ENCODE data around the gene NRCAM. TPM values are rescaled to one million over a fixed set of nuclear protein-coding genes. Genes with fewer than 3 reads are reported as not detected.

Gene NRCAM
- total RNA-seq, 4 donors from 2014 or later: 1.1 to 6.1 (median 4.0) TPM

GRCh38 chr7:108118959-108119358 lies 337.3 kb downstream of the NRCAM start:
- 78 to 81% methylated on average over 2 of the region's 2 CpGs for WGBS, 2 donors
- TF ChIP-seq POLR2A (IDR thresholded peaks at IDR 0.05): no peak
- TF ChIP-seq CTCF (IDR thresholded peaks at IDR 0.05): no peak
- DNase-seq (ENCODE audit: low spot score in 2 of 2): no peak
- H3K4me3 ChIP-seq (ENCODE audit: low read depth, poor library complexity, severe bottlenecking): no peak overlapping the region
- intact Hi-C loops (cut with DNase I; ENCODE audit: low total_unique reads): no loop called here

- WGBS, 2 donors: 73 to 75% methylated on average over 6 of the region's 6 CpGs
- TF ChIP-seq POLR2A (IDR thresholded peaks at IDR 0.05): no peak
- no peak for TF ChIP-seq CTCF (IDR thresholded peaks at IDR 0.05)
- DNase-seq (ENCODE audit: low spot score in 2 of 2): no peak
- intact Hi-C loops (cut with DNase I; ENCODE audit: low total_unique reads): no loop called here
- no peak overlapping the region for H3K4me3 ChIP-seq (ENCODE audit: low read depth, poor library complexity, severe bottlenecking)
Observed at GRCh38 chr7:108114117-108114841, 342.0 kb downstream of the NRCAM start.

- H3K4me3 ChIP-seq (ENCODE audit: low read depth, poor library complexity, severe bottlenecking): no peak overlapping the region
- DNase-seq (ENCODE audit: low spot score in 2 of 2): no peak
- TF ChIP-seq POLR2A (IDR thresholded peaks at IDR 0.05) (no peak), CTCF (IDR thresholded peaks at IDR 0.05) (no peak)
- 81 to 86% methylated on average over 2 of the region's 2 CpGs for WGBS, 2 donors
- intact Hi-C loops (cut with DNase I; ENCODE audit: low total_unique reads): no loop called here
Observed at GRCh38 chr7:108112683-108113082, 343.6 kb downstream of the NRCAM start.

- TF ChIP-seq CTCF (IDR thresholded peaks at IDR 0.05) (no peak), POLR2A (IDR thresholded peaks at IDR 0.05) (no peak)
- 71 to 78% methylated on average over 2 of the region's 2 CpGs for WGBS, 2 donors
- no peak overlapping the region for H3K4me3 ChIP-seq (ENCODE audit: low read depth, poor library complexity, severe bottlenecking)
- no peak for DNase-seq (ENCODE audit: low spot score in 2 of 2)
- intact Hi-C loops (cut with DNase I; ENCODE audit: low total_unique reads): loop anchor here (5.0 kb wide), 1 partner anchor 38 kb away; no protein-coding TSS in a partner anchor
Observed at GRCh38 chr7:108109221-108109908, 346.9 kb downstream of the NRCAM start.

GRCh38 chr7:108108131-108108530 lies 348.1 kb downstream of the NRCAM start:
- intact Hi-C loops (cut with DNase I; ENCODE audit: low total_unique reads): loop anchor here (5.0 kb wide), 1 partner anchor 39 kb away; no protein-coding TSS in a partner anchor
- no peak for DNase-seq (ENCODE audit: low spot score in 2 of 2)
- H3K4me3 ChIP-seq (ENCODE audit: low read depth, poor library complexity, severe bottlenecking): no peak overlapping the region
- no peak for TF ChIP-seq POLR2A (IDR thresholded peaks at IDR 0.05)
- TF ChIP-seq CTCF (IDR thresholded peaks at IDR 0.05): no peak

Data from lower leg skin (tissue), 4 donors.